ENCODE results near the gene P2RX4. TPM values are rescaled to one million over a fixed set of nuclear protein-coding genes. Genes with fewer than 3 reads are reported as not detected.
"Not testable (repeated sequence)": the region's sequence is repeated elsewhere in the genome, so short reads cannot be mapped to it uniquely, and the experiment has no call there.

The P2RX4 gene
- total and polyA plus RNA-seq, 4 donors = 22.3 to 32.0 (median 23.9) TPM

GRCh38 chr12:121198949-121199348 lies 11.0 kb upstream of the P2RX4 start:
- Histone ChIP-seq H3K4me1 (ENCODE audit: control insufficient read depth in 1 of 2, insufficient read depth in 2 of 2, low read length in 2 of 2) (no peaks in the 10 kb centered on the region), H3K27me3 (ENCODE audit: control insufficient read depth in 1 of 2, insufficient read depth in 2 of 2, low read length in 1 of 2) (no peaks in the 10 kb centered on the region), H3K4me3 (ENCODE audit: low read length in 2 of 2) (no peak overlapping the region), H3K36me3 (ENCODE audit: control insufficient read depth in 1 of 2, insufficient read depth in 2 of 2, low read length in 1 of 2) (no peaks in the 10 kb centered on the region), H3K9me3 (ENCODE audit: control insufficient read depth, low read length) (no peaks in the 10 kb centered on the region), H3K27ac (ENCODE audit: low read depth in 1 of 2, low read length in 2 of 2) (no peak overlapping the region)
- ATAC-seq (ENCODE audit: low FRiP score) (no peak), DNase-seq (no peak)
- 84 to 88% methylated on average over 7 of the region's 7 CpGs for WGBS, 2 donors
- intact Hi-C loops (cut with DNase I) = no loop called here

GRCh38 chr12:121201140-121201539 lies 8.8 kb upstream of the P2RX4 start:
- H3K4me1 ChIP-seq (ENCODE audit: control insufficient read depth in 1 of 2, insufficient read depth in 2 of 2, low read length in 2 of 2); H3K27me3 ChIP-seq (ENCODE audit: control insufficient read depth in 1 of 2, insufficient read depth in 2 of 2, low read length in 1 of 2); H3K4me3 ChIP-seq (ENCODE audit: low read length in 2 of 2); ATAC-seq (ENCODE audit: low FRiP score); DNase-seq; H3K36me3 ChIP-seq (ENCODE audit: control insufficient read depth in 1 of 2, insufficient read depth in 2 of 2, low read length in 1 of 2); H3K27ac ChIP-seq (ENCODE audit: low read depth in 1 of 2, low read length in 2 of 2); intact Hi-C loops (cut with DNase I); H3K9me3 ChIP-seq (ENCODE audit: control insufficient read depth, low read length): not testable (repeated sequence)
- 94 to 95% methylated on average over 6 of the region's 6 CpGs for WGBS, 2 donors

GRCh38 chr12:121202407-121203355 lies 7.2 kb upstream of the P2RX4 start:
- intact Hi-C loops (cut with DNase I) = no loop called here
- WGBS, 2 donors = 63 to 69% methylated on average over 14 of the region's 14 CpGs
- H3K27ac ChIP-seq (ENCODE audit: low read depth in 1 of 2, low read length in 2 of 2) = no peak overlapping the region
- H3K9me3 ChIP-seq (ENCODE audit: control insufficient read depth, low read length) = no peaks in the 10 kb centered on the region
- peak in 1 of 2 donors; percentile 2 for DNase-seq
- H3K4me3 ChIP-seq (ENCODE audit: low read length in 2 of 2) = no peak overlapping the region
- no peaks in the 10 kb centered on the region for H3K36me3 ChIP-seq (ENCODE audit: control insufficient read depth in 1 of 2, insufficient read depth in 2 of 2, low read length in 1 of 2)
- no peak for ATAC-seq (ENCODE audit: low FRiP score)
- no peaks in the 10 kb centered on the region for H3K27me3 ChIP-seq (ENCODE audit: control insufficient read depth in 1 of 2, insufficient read depth in 2 of 2, low read length in 1 of 2)
- no peaks in the 10 kb centered on the region for H3K4me1 ChIP-seq (ENCODE audit: control insufficient read depth in 1 of 2, insufficient read depth in 2 of 2, low read length in 2 of 2)

- Histone ChIP-seq H3K27me3 (ENCODE audit: control insufficient read depth in 1 of 2, insufficient read depth in 2 of 2, low read length in 1 of 2) (no peaks in the 10 kb centered on the region), H3K27ac (ENCODE audit: low read depth in 1 of 2, low read length in 2 of 2) (no peak overlapping the region), H3K4me3 (ENCODE audit: low read length in 2 of 2) (no peak overlapping the region), H3K9me3 (ENCODE audit: control insufficient read depth, low read length) (no peaks in the 10 kb centered on the region), H3K36me3 (ENCODE audit: control insufficient read depth in 1 of 2, insufficient read depth in 2 of 2, low read length in 1 of 2) (no peaks in the 10 kb centered on the region), H3K4me1 (ENCODE audit: control insufficient read depth in 1 of 2, insufficient read depth in 2 of 2, low read length in 2 of 2) (no peaks in the 10 kb centered on the region)
- ATAC-seq (ENCODE audit: low FRiP score) (no peak), DNase-seq (peak in 1 of 2 donors; percentile 48)
- WGBS, 2 donors = 90 to 92% methylated on average over 11 of the region's 11 CpGs
- intact Hi-C loops (cut with DNase I) = no loop called here
Observed at GRCh38 chr12:121203482-121203881, 6.4 kb upstream of the P2RX4 start.

- ATAC-seq (ENCODE audit: low FRiP score) (no peak), DNase-seq (peak in 1 of 2 donors; percentile 34)
- Histone ChIP-seq H3K4me1 (ENCODE audit: control insufficient read depth in 1 of 2, insufficient read depth in 2 of 2, low read length in 2 of 2) (no peaks in the 10 kb centered on the region), H3K27me3 (ENCODE audit: control insufficient read depth in 1 of 2, insufficient read depth in 2 of 2, low read length in 1 of 2) (no peaks in the 10 kb centered on the region), H3K9me3 (ENCODE audit: control insufficient read depth, low read length) (no peaks in the 10 kb centered on the region), H3K36me3 (ENCODE audit: control insufficient read depth in 1 of 2, insufficient read depth in 2 of 2, low read length in 1 of 2) (no peaks in the 10 kb centered on the region), H3K4me3 (ENCODE audit: low read length in 2 of 2) (no peak overlapping the region), H3K27ac (ENCODE audit: low read depth in 1 of 2, low read length in 2 of 2) (no peak overlapping the region)
- 56 to 59% methylated on average over 7 of the region's 7 CpGs for WGBS, 2 donors
- intact Hi-C loops (cut with DNase I) = no loop called here
Observed at GRCh38 chr12:121205491-121205890, 4.4 kb upstream of the P2RX4 start.

GRCh38 chr12:121208571-121208970 lies 1.4 kb upstream of the P2RX4 start:
- ATAC-seq (ENCODE audit: low FRiP score); intact Hi-C loops (cut with DNase I); H3K4me1 ChIP-seq (ENCODE audit: control insufficient read depth in 1 of 2, insufficient read depth in 2 of 2, low read length in 2 of 2); H3K36me3 ChIP-seq (ENCODE audit: control insufficient read depth in 1 of 2, insufficient read depth in 2 of 2, low read length in 1 of 2); H3K27ac ChIP-seq (ENCODE audit: low read depth in 1 of 2, low read length in 2 of 2); H3K4me3 ChIP-seq (ENCODE audit: low read length in 2 of 2); H3K9me3 ChIP-seq (ENCODE audit: control insufficient read depth, low read length); H3K27me3 ChIP-seq (ENCODE audit: control insufficient read depth in 1 of 2, insufficient read depth in 2 of 2, low read length in 1 of 2): not testable (repeated sequence)
- WGBS, 2 donors = 93 to 94% methylated on average over 10 of the region's 10 CpGs
- DNase-seq = peak in 1 of 2 donors; percentile 51

GRCh38 chr12:121209221-121209620 lies 708 bp upstream of the P2RX4 start:
- 84 to 86% methylated on average over 15 of the region's 15 CpGs for WGBS, 2 donors
- no peaks in the 10 kb centered on the region for H3K4me1 ChIP-seq (ENCODE audit: control insufficient read depth in 1 of 2, insufficient read depth in 2 of 2, low read length in 2 of 2)
- no peaks in the 10 kb centered on the region for H3K27me3 ChIP-seq (ENCODE audit: control insufficient read depth in 1 of 2, insufficient read depth in 2 of 2, low read length in 1 of 2)
- DNase-seq = peak in 1 of 2 donors; percentile 63
- peak; percentile 11 for ATAC-seq (ENCODE audit: low FRiP score)
- no peak overlapping the region for H3K4me3 ChIP-seq (ENCODE audit: low read length in 2 of 2)
- no peaks in the 10 kb centered on the region for H3K9me3 ChIP-seq (ENCODE audit: control insufficient read depth, low read length)
- intact Hi-C loops (cut with DNase I) = no loop called here
- H3K36me3 ChIP-seq (ENCODE audit: control insufficient read depth in 1 of 2, insufficient read depth in 2 of 2, low read length in 1 of 2) = no peaks in the 10 kb centered on the region
- no peak overlapping the region for H3K27ac ChIP-seq (ENCODE audit: low read depth in 1 of 2, low read length in 2 of 2)

- 94 to 95% methylated on average over 5 of the region's 5 CpGs for WGBS, 2 donors
- no peak for ATAC-seq (ENCODE audit: low FRiP score)
- intact Hi-C loops (cut with DNase I) = no loop called here
- Histone ChIP-seq H3K4me3 (ENCODE audit: low read length in 2 of 2) (no peak overlapping the region), H3K9me3 (ENCODE audit: control insufficient read depth, low read length) (no peaks in the 10 kb centered on the region), H3K27me3 (ENCODE audit: control insufficient read depth in 1 of 2, insufficient read depth in 2 of 2, low read length in 1 of 2) (no peaks in the 10 kb centered on the region), H3K4me1 (ENCODE audit: control insufficient read depth in 1 of 2, insufficient read depth in 2 of 2, low read length in 2 of 2) (no peaks in the 10 kb centered on the region), H3K36me3 (ENCODE audit: control insufficient read depth in 1 of 2, insufficient read depth in 2 of 2, low read length in 1 of 2) (no peaks in the 10 kb centered on the region), H3K27ac (ENCODE audit: low read depth in 1 of 2, low read length in 2 of 2) (no peak overlapping the region)
- no peak for DNase-seq
Observed at GRCh38 chr12:121212875-121213274, 2.9 kb downstream of the P2RX4 start.

GRCh38 chr12:121214166-121214777 lies 4.3 kb downstream of the P2RX4 start:
- Histone ChIP-seq H3K4me1 (ENCODE audit: control insufficient read depth in 1 of 2, insufficient read depth in 2 of 2, low read length in 2 of 2) (no peaks in the 10 kb centered on the region), H3K36me3 (ENCODE audit: control insufficient read depth in 1 of 2, insufficient read depth in 2 of 2, low read length in 1 of 2) (no peaks in the 10 kb centered on the region), H3K9me3 (ENCODE audit: control insufficient read depth, low read length) (no peaks in the 10 kb centered on the region), H3K27ac (ENCODE audit: low read depth in 1 of 2, low read length in 2 of 2) (no peak overlapping the region), H3K27me3 (ENCODE audit: control insufficient read depth in 1 of 2, insufficient read depth in 2 of 2, low read length in 1 of 2) (no peaks in the 10 kb centered on the region), H3K4me3 (ENCODE audit: low read length in 2 of 2) (no peak overlapping the region)
- 77 to 93% methylated on average over 11 of the region's 11 CpGs for WGBS, 2 donors
- intact Hi-C loops (cut with DNase I) = no loop called here
- DNase-seq (no peak), ATAC-seq (ENCODE audit: low FRiP score) (no peak)

Data from aorta (tissue), 5 donors.